Stimulated activated CD4-positive, alpha-beta T cell treated with anti-CD3 and anti-CD28 coated beads, Interleukin-12 subunit alpha, Interleukin-12 subunit beta, amount 100 ng/mL, for 4 hours (primary cell): Measurements from ENCODE around the gene CTSL.
A peak's percentile ranks its signal among the peaks of the same experiment; 100 is the strongest.

Experiments used
- DNase-seq: peaks from one replicate; pipeline ENCODE4 v3.0.0-alpha.2; 2020

The CTSL gene

DNA sequence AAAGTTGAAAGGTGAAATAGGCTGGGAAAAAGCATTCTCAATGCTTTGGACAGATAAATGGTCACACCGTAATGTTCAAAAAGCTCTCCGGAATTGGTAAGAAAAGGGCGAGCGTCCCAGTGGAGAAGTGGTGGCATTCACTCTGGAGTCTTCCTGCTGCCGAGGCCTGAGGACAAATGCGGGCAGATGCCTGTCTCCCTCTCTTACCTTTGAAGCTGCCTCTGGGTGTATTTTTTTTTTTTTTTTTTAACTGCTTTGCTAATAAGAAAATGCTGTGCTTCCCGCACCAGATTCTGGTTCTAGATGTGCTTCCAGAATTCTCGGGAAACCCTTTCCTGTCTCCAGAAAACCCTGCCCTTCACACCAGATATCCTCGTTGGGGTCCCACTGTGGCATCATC, 24.4 kb upstream of the CTSL start:
- no peak for DNase-seq

DNA sequence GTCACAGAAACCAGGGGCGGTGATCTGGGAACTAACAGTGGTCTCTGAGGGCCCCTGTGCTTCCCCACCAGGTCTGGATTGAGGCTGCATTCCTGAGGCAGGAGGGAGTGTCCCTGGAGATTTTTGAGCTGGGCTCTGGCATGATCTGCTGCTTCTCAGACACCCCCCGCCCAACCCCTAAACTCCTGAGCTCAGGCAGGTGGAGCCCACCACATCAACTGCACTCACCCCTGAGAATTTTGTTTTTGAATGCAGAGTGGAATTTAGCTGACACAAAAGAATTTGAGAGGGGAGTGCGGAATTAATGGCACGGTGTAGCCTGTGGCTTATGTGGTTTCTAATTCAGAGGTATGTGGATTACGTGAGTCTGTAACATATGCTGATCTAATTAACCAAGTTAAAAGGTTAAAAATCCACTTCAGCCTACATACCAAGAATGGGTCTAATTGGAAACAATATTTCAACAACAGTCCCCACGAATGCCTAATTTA, 23.9 kb upstream of the CTSL start:
- DNase-seq, result no peak

DNA sequence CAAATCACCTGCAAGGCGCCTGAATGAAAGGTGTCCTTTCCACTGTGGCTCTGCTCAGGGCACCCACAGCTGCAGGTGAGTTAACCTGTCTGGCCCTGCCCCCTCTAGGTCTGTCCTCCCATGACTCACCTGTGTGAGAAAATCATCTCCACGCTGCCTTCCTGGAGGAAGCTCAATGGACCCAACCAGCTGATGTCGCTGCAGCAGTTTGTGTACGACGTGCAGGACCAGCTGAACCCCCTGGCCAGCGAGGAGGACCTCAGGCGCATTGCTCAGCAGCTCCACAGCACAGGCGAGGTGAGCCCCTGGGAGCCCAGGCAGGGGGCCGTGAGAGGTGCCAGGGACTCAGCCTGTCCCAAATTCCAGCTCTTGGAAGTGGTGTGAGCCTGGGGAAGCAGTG, 23.0 kb upstream of the CTSL start:
- DNase-seq, result no peak

DNA sequence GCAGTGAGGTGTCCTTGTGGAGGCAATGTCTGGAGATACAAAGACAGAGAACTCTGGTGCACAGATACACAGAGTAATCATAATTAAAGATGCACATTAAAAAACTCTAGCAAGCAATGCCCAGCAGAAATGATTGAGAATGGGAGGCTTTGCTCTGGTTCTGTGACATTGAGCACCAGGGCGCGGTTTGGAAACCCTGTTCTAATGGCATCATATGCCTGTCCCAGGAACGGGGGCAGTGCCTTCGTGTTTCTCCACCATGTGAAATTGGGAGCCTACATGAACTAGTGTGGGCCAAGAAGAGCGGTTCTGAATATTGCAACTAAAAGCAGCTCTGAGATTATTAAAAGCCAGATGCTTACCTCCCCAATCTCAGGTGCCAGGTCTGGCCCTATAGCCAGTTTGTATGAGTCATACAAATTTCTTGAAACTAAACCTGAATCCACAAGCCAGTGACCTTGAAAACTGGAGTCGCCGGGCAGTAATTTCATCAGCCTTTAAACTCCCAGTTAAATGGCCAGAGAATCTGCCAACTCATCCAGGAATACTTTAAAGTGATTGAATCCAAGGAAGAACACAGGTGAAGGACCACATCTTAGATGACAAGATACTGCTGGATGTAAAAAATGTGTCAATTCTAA, 22.2 kb upstream of the CTSL start:
- DNase-seq, result no peak

DNA sequence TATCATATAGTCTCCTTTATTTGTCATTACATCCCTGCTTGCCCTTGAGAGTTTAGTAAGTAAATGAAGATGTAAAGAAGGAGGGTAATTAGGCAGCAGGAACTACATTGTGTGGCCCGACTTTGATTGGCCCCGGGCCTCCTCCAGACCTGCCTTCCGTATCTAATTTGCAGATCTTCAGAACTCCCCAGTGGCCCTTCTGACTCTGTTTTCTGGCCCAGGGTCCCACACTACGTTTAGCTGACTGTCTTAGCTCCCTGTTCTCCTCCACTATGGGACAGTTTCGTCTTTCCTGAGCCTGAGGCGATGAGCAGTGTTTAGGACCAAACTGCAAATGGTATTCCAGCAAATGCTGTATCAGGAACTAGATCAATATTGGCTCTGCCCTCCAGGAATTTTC, 21.6 kb upstream of the CTSL start:
- no peak for DNase-seq

DNA sequence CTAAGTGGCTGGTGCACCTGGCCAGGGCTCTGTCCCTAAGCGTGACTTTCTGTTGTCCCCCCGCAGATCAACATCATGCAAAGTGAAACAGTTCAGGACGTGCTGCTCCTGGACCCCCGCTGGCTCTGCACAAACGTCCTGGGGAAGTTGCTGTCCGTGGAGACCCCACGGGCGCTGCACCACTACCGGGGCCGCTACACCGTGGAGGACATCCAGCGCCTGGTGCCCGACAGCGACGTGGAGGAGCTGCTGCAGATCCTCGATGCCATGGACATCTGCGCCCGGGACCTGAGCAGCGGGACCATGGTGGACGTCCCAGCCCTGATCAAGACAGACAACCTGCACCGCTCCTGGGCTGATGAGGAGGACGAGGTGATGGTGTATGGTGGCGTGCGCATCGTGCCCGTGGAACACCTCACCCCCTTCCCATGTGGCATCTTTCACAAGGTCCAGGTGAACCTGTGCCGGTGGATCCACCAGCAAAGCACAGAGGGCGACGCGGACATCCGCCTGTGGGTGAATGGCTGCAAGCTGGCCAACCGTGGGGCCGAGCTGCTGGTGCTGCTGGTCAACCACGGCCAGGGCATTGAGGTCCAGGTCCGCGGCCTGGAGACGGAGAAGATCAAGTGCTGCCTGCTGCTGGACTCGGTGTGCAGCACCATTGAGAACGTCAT, 19.7 kb upstream of the CTSL start:
- DNase-seq, result no peak

DNA sequence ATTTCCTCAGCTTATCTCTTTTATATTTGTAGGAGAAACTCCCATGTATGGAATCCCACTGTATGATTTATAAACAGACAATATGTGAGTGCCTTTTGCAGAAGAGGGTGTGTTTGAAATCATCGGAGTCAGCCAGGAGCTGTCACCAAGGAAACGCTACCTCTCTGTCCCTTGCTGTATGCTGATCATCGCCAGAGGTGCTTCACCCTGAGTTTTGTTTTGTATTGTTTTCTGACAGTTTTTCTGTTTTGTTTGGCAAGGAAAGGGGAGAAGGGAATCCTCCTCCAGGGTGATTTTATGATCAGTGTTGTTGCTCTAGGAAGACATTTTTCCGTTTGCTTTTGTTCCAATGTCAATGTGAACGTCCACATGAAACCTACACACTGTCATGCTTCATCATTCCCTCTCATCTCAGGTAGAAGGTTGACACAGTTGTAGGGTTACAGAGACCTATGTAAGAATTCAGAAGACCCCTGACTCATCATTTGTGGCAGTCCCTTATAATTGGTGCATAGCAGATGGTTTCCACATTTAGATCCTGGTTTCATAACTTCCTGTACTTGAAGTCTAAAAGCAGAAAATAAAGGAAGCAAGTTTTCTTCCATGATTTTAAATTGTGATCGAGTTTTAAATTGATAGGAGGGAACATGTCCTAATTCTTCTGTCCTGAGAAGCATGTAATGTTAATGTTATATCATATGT, 18.0 kb upstream of the CTSL start:
- DNase-seq, result no peak

DNA sequence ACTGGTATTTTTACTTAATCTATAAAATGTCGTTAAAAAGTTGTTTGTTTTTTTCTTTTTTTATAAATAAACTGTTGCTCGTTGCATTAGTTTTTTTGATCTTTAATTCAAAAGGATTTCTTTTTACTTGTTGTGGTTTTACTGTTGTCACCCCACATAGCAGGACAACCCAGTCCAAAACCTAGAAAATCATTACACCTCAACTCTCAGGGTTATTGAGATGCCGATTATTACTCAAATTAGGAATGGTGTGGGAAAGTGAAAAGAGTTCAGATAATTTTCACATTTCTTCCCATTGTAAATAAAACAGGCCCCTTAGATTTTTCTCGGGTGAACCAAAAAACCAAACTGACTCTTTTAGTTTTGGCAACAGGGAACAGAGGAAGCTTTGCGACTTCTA, 17.4 kb upstream of the CTSL start:
- no peak for DNase-seq

DNA sequence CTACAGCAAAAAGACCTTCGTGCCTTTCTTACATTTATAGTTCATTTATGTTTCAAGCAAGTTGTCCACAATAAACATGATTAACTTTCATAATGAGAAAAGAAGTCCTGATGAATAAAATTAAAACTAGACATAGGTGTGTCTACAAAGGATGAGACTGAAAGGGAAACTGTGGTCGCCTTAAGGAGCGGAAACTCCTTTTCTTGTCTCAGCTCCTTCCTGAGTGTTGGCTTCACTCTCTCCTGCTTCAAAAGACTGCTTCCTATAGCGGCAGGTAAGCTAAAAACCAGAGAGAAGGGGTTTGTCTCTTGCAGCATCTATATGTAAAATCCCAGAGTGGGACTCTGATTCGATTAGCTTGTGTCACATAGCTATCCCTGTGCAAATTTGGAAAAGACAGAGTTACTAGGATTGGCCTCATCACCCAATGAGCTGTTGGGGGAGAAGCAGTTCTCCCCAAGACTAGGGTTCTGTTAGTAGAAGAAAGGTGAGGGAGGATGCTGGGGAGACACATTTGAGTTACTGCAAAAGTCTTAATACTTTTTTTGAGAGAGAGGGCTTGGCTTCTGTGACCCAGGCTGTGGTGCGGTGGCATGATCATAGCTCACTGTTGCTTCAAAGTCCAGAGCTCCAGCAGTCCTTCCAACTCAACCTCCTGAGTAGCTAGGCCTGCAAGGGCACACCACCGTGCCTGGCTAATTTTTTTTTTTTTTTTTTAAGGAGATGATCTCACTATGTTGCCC, 16.8 kb upstream of the CTSL start:
- no peak for DNase-seq

DNA sequence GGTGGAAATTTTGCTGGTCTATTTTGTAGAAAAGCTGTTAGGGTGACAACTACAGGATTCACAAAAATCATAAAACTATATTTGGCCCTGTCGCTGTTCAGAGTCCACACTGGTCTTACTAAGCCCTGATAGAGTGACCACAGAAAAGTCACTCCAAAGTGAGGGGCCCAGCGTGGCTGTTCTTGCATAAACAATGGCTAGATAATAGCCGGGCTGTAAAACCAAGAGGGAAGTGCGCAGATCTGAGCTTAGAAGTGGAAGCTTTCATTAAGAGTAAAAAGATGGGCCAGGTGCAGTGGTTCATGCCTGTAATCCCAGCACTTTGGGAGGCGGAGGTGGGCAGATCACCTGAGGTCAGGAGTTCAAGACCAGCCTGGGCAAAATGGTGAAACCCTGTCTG, 15.5 kb upstream of the CTSL start:
- DNase-seq, result no peak

DNA sequence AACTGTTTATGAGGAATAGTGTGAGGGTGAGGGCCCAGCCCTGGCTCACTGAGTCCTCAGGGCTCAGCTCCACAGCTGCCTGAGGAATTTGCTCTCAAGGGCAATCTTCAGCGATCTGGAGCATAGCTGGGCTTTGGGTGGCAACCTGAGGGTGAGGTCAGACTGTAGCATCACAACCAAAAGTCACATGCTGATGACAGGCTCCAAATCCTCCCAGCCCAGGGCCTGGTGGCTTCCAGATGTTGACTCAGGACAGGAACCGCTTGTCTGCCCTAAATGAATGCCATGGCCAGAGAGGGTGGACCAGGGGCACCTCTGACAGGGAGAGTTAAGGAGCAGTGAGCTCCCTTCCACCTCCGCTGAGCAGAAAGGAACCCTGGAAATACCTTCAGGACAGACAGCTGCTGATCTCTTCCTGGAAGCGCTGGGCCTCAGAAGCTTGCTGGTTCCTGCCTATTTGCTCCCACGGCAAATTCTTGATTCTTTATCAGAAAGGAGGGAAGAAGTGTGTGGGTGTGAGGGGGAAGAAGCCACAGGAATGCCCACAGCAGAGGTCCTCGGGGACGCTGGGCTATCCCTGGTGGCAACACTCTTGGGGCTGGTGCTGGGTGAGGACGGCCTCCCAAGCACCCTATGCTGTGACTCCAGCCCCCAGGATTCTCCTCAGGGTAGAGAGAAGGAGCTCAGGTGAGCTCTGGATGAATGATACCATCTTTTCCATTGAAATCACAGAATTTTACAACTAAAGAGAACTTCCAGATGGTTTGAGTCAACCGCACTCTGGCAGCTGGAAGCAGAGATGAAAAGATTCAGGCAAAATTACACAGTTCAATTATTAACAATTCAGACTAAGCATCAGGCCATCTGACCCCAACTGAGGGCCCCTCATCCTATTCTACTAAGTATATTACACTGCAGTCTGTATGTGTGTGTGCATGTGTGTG, 13.8 kb upstream of the CTSL start:
- DNase-seq, result no peak

DNA sequence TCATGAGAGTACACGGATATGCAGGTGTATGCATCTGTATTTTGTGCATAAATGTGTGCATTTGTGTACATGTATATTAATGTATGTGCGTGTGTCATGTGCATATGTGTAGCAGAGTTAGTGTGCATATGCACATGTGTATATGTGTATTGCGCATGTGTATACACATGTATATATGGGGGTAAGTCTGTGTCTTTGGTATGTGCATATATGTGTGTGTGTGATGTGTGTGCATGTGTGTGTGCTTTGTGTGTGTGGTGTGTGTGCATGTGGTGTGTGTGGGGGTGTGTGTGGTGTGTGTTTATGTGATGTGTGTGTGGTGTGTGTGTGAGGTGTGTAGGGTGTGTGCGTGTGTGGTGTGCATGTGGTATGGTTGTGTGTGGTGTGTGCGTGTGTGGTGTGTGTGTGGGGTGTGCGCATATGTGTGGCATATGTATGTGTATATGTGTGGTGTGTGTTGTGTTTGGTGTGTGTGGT, 13.1 kb upstream of the CTSL start:
- DNase-seq, result no peak

DNA sequence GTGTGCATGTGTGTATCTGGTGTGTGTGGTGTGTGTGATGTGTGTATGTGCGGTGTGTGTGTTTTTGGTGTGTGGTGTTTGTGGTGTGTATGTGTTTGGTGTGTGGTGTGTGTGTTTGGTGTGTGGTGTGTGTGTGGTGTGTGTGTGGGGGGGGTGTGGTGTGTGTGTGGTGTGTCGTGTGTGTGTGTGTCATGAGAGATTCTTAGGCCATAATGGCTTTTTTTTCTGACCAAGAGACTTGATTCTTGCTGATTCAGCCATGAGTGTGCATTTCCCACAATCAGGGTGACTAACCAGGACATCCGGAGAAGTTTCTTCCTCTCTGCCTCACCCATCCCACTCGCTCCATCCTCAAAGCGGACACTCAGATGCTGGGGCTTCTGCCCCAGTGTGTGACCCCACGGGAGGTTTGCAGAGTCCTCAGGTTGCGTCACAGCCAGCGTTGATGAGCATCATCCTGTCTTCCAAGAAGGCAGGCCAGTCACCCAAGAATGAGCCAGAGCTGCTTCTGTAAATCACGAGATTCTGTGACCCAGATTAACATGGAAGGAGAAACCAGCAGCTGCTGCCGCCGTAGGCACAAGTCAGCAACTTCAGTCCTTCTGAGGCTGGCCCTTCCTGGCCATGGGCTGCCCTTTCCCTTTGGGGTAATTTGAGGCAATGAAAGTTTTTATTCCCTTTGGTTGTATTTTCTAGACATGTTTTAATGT, 12.5 kb upstream of the CTSL start:
- DNase-seq, result peak; percentile 22

DNA sequence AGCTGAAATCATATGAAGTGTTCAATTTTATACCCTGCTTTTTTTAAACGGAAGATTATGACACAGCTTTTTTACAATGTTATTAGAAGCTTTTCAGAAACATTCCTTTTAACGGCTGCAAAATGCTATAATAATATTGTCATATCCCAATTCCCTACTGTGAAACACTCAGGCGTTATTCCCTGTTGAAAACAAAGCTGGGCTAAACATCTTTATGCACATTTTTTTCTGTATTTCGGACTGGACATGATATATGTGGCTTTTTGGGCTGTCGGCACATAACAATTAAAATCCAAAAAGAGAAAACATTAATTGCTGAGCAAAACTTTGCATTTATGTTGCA, 12.0 kb upstream of the CTSL start:
- DNase-seq, result no peak

DNA sequence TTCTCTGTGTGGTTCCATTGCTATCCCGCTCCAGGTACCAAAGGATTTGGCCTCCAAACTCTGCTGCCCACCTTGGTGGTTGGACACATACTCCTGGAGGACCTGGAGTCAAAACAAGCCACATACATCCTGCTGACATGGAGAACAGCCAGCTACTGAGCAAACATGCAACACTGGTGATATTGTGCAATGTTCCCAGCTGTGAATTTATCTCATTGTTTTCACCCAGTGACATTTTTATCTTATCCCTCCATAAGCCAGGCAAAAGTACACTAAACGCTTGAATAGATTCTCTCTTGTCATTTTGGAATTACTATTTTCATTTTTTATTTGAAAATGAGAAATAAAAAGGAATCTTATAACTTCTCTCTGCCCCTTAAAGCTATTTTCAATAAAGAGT, 11.1 kb upstream of the CTSL start:
- DNase-seq, result no peak

DNA sequence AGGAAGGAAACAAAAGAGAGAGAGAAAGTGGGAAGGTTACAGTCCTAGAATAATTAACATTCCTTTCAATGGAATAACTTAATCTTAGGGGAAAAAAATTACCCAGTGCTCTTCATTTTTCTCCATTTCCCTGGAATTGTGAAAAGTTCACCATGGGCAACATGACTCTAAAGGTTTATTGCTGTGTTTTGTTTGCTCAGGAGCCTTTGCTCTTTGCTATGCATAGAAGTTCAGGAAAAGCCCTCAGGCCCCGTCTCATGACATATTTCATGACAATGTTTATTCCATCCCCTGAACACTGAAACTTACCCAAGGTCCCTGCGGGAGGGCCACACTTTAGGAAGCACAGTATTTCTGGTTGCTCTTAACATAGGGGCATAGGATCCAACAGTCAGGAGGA, 9.8 kb upstream of the CTSL start:
- no peak for DNase-seq

DNA sequence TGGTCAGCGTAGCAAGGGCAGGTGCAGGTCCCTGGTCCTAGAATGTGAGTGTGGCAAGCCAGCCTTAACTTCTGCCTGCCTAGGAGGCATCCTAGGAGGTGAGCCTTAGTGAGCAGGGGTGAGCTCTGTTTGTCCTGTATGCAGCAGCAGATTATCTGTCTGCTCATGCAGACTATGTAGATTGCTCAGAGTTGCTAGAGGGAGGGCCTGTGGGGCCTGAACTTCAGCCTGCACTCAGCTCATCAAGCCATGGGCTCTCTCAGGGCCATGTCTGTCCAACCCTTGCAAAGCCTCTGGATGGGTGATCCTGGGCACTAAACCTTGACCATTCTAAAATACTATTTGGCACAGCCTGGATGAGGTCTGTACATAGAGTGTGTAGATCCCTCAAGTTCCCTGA, 8.5 kb upstream of the CTSL start:
- no peak for DNase-seq

DNA sequence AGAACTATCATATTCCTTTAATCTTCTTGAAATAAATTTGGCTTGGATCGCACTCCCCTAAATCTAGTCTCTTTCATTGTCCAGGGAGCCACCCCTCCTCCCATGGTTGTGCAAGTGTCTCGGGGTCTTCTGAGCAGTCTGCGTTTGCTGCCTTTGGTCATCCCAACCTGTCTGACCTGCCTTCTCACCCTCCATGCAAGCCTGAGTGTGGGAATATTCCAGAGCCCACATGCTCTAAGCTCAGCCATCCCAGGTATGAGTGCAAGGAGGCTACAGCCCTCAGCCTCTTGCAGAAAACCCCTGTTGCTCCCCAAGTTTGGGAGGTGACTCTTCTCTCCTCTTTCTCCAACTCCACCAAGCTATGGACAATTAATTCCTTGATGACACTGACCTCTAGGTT, 7.7 kb upstream of the CTSL start:
- no peak for DNase-seq

DNA sequence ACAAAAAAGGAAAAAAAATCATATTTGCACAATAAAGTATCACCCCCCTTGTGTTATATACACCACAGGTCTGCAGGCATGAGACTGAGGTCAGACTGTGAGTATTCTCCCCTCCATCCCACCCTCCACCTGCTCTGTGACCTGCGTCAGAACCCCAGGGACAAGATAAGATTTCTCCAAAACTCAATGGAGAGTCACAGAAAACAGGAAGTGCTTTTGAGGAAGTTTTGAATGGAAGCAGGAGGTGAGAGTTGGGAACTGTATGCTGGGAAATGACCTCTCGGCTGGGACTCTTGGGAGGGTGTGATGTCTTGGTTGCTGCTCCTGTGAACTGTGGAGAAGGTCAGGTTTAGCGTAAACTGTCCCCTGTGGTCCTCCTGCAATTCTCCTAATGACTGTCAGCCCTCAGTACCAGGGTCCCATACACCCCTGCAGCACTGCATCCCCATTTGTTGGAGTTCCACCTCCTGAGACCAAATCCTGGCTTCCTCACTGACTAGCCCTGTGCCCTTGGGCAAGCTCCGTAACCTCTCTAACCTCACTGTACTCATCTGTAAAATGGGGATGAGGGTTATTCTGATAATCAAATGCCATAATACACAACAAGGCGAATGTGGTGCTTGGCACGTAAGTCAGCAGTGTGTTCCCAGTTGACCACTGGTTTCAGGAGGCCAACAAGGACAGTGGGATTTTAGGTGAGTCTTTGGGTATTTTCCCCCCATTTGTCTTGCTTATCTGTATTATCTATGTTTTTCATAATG, 6.9 kb upstream of the CTSL start:
- DNase-seq, result no peak

DNA sequence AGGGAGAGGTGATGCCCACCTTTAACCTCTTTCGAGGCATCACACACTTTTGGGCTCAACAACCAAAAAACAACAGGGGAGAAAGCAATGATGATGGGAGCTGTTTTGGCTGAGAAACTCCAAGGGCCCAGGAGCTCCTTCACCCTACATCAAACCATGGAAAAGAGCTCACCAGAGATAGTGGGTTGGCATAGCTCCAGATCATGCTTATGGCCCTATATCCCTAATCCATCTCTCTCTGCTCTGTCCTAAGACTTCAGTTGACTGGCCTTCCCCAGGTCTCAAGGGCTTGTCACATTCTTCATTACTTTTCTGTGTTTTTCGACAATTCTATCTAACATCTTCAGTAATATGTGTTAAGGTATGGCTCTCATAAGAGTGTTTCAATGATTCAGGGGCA, 5.7 kb upstream of the CTSL start:
- DNase-seq, result no peak
